IPS DF 4.7 (cell line): ENCODE measurements around the gene PARD3.

ENCODE experiments used
- DNase-seq: peaks from one replicate; pipeline ENCODE4 v3.0.0-alpha.2; 2013; ENCODE audit warnings: low spot score; ENCODE audit errors: extremely low read depth

The PARD3 gene

DNA sequence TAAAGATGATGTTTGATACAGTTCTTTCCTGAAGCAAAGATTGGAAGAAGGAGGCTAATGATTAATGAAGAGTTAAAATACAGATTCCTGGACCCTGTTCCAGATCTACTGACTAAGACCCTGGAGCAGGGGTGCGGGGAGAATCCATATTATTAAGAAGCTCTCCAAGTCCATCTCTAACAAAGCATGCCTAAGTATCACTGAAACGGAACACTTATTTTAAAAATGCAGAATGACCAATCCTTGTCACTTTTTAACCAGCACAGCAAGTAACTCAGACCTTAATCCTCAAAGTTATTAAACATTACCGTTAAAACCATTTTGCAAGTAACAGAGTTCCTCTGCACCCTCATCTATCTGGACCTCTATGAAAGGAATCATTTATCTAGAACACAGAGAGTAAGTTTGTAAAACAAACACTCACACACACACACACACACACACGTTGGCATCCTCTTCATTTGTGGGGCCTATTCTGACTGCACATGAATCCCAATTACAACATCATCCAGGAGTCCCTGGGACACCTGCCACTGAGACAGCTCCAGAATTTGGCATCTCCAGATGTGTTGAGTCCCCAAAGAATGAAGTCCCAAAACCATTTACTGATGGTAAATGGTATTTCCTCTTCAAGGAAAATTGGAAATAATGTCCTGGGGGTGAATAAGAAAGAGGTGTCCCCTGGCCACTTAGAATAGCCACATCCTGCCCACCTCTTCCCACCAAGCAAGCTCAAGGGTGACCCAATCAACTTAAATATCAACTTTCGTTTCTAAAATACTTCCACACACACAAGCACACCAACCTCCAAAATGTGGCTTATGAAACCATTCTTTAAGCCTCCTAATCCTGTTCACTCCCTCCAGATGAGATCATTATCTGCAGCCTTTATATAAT, 117.5 kb downstream of the PARD3 start:
- no peak for DNase-seq

DNA sequence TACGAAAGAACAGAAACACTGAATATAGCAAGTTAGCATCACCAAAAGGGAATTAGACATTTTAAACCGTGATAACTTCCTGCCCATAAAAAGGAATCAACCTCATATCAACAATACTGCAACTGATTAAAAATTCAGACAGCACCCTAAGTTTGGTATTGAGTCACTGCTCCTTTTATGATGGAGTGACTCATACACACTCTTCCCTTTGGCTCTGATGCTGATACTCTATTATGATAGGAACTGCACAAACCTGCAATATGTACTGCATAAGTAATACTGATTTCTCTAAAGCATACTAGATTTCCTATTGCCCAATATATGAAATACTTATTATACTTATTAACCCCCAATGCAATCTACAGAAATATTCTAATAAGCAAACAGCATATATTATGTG, 118.7 kb downstream of the PARD3 start:
- DNase-seq = no peak

DNA sequence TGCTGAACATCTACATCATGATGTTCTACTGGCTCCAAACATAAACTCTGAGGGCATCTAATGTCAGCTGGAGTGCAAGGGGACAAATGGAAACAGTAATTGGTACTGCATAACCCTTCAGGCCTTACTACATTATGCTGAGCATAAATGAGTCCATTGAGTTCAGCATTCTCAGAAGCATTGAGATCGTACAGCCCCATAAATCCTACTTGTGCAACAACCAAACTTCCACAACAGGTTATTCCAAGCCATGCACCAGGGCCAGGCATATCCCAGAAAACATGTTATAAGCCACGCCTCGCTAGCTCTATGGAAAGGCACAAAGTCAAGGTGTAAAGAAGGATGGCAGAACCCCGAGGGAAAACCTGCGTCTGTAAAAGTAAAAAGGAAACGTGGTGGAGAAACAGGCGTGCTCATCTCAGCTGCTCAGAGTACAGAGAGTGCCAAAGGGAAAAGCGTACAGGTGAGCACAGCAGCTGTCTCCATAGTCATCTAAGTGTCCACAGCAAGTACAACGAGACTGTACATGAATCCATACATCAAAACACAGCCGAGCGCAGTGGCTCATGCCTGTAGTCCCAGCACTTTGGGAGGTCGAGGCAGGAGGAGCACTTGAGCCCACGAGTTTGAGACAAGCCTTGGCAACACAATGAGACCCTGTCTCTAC, 124.6 kb downstream of the PARD3 start:
- DNase-seq = no peak

DNA sequence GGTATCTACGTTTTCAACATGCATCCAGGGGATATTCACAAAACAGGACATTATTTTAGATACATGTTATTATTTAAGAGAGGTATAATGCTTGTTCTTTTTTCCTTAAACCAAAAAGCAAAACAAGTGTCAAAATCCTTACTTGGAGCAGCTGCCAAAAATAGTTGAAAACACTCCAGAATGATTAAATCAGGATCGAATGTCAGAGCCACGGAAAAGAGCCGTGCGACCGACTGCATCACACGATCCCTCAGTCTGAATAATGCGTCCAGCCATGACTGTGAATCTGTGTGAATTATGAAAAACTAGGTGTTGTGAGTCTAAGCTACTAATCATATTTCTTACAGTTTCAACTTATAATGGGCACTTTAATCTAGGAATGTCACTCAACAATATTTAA, 126.0 kb downstream of the PARD3 start:
- no peak for DNase-seq

DNA sequence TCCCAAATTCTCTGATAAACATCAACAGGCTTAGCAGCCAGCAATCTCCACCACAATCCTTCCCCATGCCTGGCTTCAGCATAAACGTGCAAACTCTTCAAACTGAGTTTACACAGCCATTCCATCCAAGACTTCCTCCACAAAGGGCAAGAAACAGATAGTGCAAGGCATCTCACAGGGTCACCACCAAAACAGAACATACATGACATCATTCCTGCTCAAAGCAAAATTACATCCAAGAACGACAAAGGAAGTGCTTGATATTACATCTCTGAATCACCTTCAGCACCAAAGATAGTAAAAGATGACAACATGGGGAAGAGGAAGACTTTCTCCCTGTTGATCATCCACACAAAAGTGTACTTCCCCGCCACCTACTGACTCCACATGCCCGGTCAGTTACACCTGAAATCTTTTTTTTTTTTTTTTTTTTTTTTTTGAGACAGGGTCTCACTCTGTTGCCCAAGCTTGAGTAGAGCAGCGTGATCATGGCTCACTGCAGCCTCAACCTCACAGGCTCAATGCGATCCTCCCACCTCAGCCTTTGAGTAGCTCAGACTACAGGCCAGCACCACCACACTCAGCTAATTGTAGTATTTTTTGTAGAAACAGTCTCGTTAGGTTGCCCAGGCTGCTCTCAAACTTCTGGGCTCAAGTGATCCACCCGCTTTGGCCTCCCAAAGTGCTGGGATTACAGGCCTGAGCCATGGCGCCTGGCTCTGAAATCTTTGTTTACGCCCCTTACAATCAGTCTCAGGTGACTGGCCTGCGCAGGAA, 127.5 kb downstream of the PARD3 start:
- DNase-seq = no peak

DNA sequence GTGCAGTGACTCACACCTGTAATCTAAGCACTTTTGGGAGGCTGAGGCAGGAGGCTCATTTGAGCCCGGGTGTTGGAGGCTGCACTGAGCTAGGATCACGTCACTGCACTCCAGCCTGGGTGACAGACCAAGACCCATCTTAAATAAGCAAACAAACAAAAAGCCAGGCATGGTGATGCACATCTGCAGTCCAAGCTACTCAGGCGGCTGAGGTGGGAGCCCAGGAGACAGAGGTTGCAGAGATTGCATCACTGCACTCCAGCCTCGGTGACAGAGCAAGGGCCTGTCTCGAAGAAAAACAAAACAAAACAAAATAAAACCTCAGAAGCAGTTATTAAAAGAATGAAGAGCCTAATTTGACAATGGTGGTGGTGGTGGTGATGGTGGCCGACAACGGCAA, 132.5 kb downstream of the PARD3 start:
- no peak for DNase-seq

DNA sequence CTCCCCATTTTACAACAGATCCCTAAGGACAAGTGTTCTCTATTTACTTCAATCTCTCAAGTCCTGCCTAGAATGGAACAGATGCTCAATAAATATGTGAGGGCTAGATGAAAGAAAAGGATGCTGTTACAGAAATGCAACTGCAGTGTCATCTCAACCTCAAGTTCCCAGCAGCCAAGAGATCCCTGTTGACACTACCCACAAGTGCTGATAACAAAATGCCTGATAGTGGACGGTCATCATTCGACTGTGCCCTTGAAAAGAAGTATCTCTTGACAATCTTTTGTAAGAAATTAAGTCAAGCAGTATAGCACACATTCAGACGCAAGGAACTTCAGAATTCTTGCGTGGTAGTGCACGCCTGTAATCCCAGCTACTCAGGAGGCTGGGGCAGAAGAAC, 133.2 kb downstream of the PARD3 start:
- no peak for DNase-seq

DNA sequence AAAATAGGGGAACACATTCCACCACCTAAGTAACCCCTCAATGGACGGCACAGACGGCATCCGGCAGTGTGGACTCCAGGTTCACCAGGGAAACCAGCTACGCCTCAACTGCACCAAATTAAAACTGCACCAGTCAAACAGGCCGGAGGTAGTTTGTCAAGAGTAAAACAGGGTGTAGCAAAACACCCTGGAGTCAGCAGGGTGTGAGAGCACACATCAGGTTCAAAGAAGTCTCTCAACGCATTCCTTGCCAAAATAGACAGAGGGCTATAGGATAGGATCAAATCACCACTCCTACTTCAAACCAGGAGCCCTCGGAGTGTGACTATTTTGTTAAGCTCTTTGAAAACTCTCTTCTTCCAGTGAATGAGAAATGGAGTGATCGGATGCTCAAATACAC, 135.9 kb downstream of the PARD3 start:
- DNase-seq = no peak

DNA sequence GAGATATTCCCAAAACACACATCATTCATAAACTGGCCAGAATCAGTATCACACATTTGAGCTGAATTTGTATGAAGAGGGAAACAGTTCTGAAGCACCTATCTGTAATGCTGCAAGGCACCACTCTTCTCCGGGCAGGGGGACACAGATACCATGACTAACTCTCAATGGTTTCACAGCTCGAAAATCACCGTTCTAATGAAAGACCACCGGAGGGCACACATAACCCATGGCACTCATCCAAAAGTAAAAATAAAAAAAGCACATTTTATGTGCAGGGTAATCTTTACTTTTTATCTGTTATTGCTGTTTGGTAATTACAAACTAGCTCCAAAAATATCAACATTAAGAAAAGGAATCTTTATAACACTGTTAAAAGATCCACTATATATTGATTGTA, 137.5 kb downstream of the PARD3 start:
- no peak for DNase-seq

DNA sequence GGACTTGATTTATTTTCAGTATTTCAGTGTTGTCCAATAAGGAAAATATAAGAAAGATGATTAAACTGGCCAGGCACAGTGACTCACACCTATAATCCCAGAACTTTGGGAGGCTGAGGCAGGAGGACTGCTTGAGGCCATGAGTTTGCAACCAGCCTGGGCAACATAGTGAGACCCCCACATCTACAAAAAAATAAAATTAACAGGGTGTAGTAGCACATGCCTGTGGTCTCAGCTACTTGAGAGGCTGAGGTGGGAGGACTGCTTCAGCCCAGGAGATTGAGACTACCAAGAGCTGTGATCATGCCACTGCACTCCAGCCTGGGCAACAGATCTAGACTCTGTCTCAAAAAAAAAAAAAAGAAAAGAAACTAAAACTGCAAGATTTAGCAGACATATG, 138.0 kb downstream of the PARD3 start:
- no peak for DNase-seq

DNA sequence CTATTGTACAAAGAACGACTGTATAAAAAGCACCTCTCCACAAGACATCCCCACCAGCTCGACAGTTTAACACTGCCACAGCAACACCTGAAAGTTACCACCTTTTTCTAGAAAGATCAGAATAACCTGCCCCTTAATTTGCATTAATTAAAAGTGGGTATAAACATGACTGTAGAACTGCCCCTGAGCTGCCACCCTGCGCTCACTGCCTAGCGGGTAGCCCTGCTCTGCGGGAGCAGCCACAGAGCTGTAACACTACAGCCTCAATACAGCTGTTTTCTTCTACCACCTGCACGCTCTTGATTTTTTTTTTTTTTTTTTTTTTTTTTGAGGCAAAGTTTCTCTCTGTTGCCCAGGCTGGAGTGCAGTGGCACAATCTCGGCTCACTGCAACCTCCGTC, 140.9 kb downstream of the PARD3 start:
- DNase-seq = no peak

DNA sequence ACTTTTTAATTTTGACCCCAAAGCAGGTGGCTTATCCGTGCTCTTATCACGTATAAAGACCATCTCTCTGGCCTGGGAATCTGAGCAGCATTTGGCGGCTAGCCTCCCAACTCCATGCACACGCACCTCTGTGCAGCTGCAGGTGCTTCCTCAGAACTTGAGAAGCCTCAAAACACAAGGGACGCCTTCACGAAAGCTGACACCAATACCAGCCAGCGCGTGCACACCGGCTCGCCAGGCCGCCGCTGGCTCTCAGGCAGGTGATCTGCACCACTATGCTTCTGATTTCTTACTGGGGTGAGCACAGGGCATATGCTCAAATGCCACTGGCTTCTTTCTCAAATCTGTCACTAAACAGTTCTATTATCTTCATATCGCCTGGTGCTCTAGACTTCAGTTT, 145.0 kb downstream of the PARD3 start:
- no peak for DNase-seq

DNA sequence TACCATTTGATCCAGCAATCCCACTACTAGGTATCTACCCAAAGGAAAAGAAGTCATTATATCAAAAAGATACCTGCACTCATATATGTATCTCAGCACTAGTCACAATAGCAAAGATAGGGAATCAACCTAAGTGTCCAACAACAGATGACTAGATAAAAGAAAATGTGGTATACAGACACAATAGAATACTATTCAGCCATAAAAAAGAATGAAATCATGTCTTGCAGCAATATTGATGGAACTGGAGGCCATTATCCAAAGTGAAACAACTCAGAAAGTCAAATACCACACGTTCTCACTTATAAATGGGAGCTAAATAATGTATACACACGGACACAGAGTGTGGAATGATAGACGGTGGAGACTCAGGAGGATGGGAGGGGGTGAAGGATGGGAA, 146.0 kb downstream of the PARD3 start:
- no peak for DNase-seq

DNA sequence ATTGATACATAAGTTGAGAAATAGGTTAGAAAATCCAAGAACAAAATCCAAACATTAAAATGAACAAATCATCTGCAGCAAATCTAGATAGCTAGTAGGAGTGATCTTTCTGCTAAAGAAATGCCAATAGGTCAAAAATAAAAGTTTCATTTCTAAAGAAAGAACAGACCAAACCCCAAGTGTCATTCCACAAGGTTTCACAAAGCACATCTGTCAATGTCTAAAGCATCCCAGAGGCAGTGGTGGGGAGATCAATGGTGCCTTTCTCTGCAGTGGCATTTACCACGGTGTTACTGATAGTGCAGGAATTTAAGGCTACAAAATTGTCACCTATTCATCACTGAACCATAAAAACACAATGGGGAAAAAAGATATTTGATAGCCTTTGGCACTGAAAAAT, 147.9 kb downstream of the PARD3 start:
- DNase-seq = no peak

DNA sequence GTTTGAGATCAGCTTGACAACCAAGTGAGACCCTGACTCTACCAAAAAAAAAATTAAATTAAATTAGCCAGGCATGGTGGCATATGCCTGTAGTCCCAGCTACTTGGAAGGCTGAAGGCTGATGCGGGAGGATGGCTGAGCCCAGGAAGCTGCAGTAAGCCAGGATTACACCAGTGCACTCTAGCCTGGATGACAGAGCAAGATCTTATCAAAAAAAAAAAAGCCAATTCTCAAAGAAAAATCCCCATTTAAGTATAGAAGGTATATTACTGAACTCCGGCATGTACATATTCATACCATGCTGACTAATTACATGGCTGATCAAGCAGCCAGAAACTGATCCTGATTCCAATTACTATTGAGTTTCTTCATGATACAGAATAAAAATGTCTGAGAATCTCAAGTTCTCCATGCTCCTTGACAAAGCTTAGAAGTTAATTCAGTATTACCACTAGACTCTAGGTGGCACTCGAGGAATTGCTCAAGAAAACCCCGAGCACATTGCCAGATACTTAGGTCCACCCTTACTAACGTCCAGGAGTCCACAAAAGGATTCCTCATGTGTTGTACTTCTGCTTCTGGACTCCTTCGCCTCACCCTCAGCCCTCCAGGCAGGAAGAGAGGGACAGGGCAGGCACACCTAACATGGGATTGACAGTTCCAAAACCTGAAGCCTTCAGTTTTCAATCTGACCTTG, 148.9 kb downstream of the PARD3 start:
- peak; percentile 28 for DNase-seq

DNA sequence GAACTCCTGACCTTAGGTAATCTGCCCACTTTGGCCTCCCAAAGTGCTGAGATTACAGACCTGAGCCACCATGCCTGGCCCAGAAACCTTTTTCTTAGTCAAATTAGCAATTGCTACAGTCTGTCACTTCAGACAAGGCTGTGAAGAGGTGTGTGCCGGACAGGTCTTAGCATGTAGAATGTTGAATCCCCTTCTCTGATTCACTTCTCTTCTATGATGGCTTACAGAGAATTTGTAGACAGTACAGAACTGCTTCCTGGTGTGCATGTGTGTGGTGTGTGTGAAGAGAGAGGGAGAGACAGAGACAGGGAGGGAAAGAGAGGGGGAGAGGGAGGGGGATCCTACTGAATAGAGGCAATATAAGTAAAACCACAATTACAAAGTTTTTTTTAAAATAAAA, 150.4 kb downstream of the PARD3 start:
- DNase-seq = no peak

DNA sequence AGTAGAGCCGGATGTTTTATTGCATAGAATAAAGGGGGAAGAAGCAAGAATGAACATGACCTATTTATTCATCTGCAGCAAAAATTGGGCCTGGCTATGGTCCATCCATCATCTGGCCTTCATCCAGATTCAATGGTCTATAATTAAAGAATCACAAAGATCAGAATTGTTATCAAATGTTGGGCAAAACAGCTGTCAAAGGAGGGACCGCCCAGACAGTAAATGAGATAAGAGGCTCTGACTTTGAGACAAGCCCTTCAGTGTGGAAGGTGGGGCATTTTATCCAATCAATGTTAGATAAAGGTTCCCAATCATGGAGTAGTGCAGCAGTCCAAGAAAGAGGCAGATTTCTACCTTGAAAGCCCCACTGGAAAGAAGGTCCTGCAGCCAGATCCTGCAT, 153.5 kb downstream of the PARD3 start:
- no peak for DNase-seq

DNA sequence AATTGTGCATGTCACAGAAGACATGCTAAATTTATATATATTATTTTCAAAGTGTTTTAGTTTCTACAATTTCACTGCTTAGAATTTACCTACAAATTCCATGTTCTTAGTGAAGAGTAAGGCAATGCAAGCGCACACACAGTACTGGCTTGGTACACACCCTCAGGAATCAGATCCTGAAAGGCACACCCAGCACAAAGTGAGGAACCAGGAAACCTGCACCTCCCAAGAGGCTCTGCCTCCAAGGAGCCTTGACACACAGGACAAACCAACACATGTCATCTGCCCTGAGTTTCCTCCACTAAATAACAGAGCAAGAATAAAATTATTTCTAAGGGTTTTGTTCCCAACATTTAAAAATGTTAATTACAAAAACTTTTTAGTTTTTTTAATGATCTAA, 156.2 kb downstream of the PARD3 start:
- DNase-seq = no peak

DNA sequence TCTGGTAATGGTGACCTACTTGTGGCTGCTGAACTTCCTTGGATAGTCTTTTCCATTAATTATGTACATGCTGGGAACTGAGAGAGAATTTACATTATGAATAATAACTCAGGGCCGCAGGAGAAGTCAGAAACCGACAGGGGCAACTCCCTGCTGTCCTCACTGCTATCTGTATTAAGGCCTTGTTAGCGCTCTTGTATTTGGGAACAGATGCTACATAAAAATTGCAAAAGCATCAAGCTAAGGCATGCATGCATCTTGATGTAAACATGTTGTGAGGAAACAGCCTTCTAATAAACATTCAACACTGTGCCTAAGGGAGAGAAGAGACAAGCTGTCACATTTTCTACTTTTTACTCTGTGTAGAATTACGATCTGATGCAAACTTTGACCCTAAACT, 158.4 kb downstream of the PARD3 start:
- DNase-seq = no peak

DNA sequence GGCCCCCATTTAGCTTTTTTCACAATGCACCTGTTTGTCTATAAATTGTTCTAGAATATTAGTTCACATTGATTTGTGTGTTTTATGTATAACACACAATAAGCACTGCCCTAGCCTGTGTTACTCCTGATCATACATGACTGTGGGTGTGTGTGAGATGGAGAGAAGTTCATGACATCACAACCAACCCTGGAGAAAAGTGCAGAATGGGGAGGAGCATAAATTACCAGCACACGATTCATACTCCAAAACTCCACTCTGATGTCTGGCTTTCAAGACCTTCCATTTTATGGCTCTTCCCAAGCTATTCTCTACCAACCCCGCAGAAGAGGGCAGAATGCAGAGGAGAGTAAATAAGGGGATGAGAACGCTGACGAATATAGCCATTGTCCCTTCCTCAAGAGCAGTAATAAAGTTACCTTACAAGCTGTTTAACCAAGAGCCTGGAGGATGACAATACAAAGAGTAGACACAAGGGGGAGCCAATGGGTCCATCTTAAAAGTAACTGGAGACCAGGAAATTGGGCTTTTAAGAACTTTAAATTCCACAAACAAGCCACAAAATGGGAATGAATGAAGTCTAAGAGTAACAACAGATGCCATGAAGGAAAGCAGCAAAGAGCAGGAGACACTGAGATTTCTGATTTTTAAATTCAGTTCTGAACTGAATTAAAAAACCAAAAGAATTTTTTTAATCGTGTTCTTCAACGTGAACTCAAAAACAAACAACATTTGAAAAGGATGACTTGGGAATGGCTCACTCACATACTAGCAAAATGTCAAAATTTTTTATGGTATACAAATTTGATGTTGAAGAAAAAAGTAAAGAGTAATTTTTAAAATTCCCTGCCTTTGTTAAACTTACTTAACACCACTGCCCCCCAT, 159.6 kb downstream of the PARD3 start:
- peak; percentile 89 for DNase-seq

DNA sequence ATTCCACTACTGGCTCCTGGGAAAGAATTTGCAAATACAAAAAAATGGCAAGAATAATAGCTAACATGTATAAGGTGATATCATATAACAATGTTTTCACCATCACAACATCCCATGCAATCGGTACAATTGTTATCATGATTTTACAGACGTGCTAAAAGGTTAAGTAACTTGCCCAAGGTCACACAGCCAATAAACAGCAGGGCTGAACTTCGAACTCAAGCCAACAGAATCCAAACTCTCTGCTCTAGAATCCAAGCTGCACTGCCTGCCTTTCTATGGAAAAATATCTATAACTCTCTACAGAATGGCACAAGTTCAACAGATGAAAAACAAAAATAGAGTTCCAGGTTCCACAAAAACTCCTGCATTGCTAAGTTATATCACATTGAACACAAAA, 160.9 kb downstream of the PARD3 start:
- DNase-seq = no peak
